Measurements from ENCODE around the gene FLNC. TPM values are rescaled to one million over a fixed set of nuclear protein-coding genes. Genes with fewer than 3 reads are reported as not detected.

FLNC gene
- total RNA-seq, 1 donor from 2014 or later = 6.7 TPM

DNA sequence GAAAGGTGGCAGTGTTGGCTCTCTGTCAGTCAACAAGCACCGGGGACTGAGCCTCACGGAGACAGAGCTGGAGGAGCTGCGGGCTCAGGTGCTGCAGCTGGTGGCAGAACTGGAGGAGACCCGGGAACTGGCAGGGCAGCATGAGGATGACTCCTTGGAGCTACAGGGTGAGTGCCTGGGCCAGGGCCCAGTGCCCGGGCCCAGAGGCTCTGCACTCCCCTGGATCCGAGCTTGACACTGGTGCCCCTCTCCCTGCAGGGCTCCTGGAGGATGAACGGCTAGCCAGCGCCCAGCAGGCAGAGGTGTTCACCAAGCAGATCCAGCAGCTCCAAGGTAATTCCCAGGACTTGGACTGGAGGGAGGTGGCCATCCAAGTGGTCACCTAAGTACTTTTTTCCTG lies 35.8 kb upstream of the FLNC start:
- Mint-ChIP-seq H3K27me3 (ENCODE audit: insufficient read depth, low read depth) (peaks cover 4% of the 10 kb centered on the region), H3K4me3 (no peak overlapping the region), H3K36me3 (peaks cover 27% of the 10 kb centered on the region), H3K4me1 (peaks cover 14% of the 10 kb centered on the region), H3K27ac (no peak overlapping the region), H3K9me3 (no peaks in the 10 kb centered on the region)
- peaks cover 17% of the 10 kb centered on the region for H3K36me3 ChIP-seq
- peaks cover 49% of the 10 kb centered on the region for H3K4me1 ChIP-seq
- peak overlapping the region; percentile 75 for H3K4me2 ChIP-seq
- no peaks in the 10 kb centered on the region for H3K27me3 ChIP-seq
- DNase-seq (ENCODE audit: low spot score) = no peak
- H3K27ac ChIP-seq = peak overlapping the region; percentile 94
- H3K79me2 ChIP-seq (ENCODE audit: low read depth) = peaks cover 21% of the 10 kb centered on the region
- no peaks in the 10 kb centered on the region for H4K20me1 ChIP-seq (ENCODE audit: low read depth)
- no peak overlapping the region for H3K9ac ChIP-seq
- no peaks in the 10 kb centered on the region for H3K9me3 ChIP-seq (ENCODE audit: low read depth)
- H3K4me3 ChIP-seq = peak overlapping the region; percentile 27
- H3F3A ChIP-seq (ENCODE audit: low read depth) = peaks cover 54% of the 10 kb centered on the region
- no peak overlapping the region for H2AFZ ChIP-seq (replicated peaks)
- TF ChIP-seq, protein P1, sequence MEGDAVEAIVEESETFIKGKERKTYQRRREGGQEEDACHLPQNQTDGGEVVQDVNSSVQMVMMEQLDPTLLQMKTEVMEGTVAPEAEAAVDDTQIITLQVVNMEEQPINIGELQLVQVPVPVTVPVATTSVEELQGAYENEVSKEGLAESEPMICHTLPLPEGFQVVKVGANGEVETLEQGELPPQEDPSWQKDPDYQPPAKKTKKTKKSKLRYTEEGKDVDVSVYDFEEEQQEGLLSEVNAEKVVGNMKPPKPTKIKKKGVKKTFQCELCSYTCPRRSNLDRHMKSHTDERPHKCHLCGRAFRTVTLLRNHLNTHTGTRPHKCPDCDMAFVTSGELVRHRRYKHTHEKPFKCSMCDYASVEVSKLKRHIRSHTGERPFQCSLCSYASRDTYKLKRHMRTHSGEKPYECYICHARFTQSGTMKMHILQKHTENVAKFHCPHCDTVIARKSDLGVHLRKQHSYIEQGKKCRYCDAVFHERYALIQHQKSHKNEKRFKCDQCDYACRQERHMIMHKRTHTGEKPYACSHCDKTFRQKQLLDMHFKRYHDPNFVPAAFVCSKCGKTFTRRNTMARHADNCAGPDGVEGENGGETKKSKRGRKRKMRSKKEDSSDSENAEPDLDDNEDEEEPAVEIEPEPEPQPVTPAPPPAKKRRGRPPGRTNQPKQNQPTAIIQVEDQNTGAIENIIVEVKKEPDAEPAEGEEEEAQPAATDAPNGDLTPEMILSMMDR (IDR thresholded peaks at IDR 0.05) = no peak
- TF ChIP-seq EZH2 (IDR thresholded peaks at IDR 0.05) (no peak), EZH2phosphoT487 (IDR thresholded peaks at IDR 0.05) (no peak)

DNA sequence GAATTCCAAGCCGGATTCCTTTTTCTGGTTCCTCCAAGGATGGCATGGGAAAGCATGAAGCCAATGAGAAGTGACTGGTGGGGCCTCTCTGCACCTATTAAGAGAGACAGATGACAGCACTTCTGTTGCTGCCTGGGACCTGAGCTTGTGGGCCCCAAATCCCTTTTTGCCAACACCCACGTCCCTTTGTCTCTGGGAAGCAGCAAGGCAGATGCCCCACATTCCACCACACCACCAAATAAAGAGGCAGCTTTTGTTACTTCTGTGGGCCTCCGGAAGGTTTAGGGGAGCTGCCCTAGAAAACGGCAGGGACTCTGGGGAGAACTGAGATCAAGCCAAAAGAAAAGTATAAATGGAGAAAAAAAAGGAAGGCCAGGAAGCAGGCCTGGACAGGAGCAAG lies 35.1 kb upstream of the FLNC start:
- peak overlapping the region; percentile 27 for H3K4me3 ChIP-seq
- H3K79me2 ChIP-seq (ENCODE audit: low read depth) = peaks cover 21% of the 10 kb centered on the region
- H3K27me3 Mint-ChIP-seq (ENCODE audit: insufficient read depth, low read depth) = peaks cover 4% of the 10 kb centered on the region
- peak overlapping the region; percentile 75 for H3K4me2 ChIP-seq
- no peaks in the 10 kb centered on the region for H3K27me3 ChIP-seq
- TF ChIP-seq EZH2 (IDR thresholded peaks at IDR 0.05) (no peak), EZH2phosphoT487 (IDR thresholded peaks at IDR 0.05) (no peak)
- TF ChIP-seq, protein P1 (IDR thresholded peaks at IDR 0.05) = no peak
- no peaks in the 10 kb centered on the region for H4K20me1 ChIP-seq (ENCODE audit: low read depth)
- peak; percentile 77 for DNase-seq (ENCODE audit: low spot score)
- no peaks in the 10 kb centered on the region for H3K9me3 Mint-ChIP-seq
- H3K36me3 Mint-ChIP-seq = peaks cover 27% of the 10 kb centered on the region
- no peaks in the 10 kb centered on the region for H3K9me3 ChIP-seq (ENCODE audit: low read depth)
- H2AFZ ChIP-seq (replicated peaks) = no peak overlapping the region
- no peak overlapping the region for H3K27ac Mint-ChIP-seq
- H3K4me1 Mint-ChIP-seq = peaks cover 14% of the 10 kb centered on the region
- peak overlapping the region; percentile 18 for H3K9ac ChIP-seq
- H3F3A ChIP-seq (ENCODE audit: low read depth) = peaks cover 50% of the 10 kb centered on the region
- peaks cover 17% of the 10 kb centered on the region for H3K36me3 ChIP-seq
- H3K4me3 Mint-ChIP-seq = no peak overlapping the region
- peaks cover 46% of the 10 kb centered on the region for H3K4me1 ChIP-seq
- peak overlapping the region; percentile 94 for H3K27ac ChIP-seq

DNA sequence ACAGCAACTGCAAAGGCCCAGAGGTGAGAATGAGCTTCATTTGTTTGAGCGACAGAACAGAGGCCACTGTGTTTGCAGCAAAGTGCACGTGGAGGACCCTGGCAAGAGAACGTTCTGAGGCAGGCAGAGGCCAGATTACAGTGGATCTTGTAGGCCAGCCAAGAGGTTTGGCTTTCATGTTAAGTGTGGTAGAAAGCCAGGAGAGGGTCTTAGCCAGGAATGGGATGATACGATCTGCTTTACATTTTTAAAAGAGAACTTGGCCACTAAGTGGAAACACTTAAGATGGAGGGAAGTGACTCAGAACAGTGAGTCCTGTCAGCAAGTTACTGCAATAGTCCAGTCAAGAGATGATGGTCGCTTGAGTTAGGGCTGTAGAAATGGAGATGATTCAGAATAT lies 33.9 kb upstream of the FLNC start:
- no peak overlapping the region for H3K4me3 Mint-ChIP-seq

More for the DNA sequence above, 33.9 kb upstream of the FLNC start:
- no peak overlapping the region for H3K9ac ChIP-seq
- Mint-ChIP-seq H3K27me3 (ENCODE audit: insufficient read depth, low read depth) (peaks cover 2% of the 10 kb centered on the region), H3K9me3 (no peaks in the 10 kb centered on the region), H3K27ac (peak overlapping the region; percentile 27), H3K4me1 (peaks cover 10% of the 10 kb centered on the region), H3K36me3 (peaks cover 33% of the 10 kb centered on the region)
- peaks cover 42% of the 10 kb centered on the region for H3K4me1 ChIP-seq
- peaks cover 40% of the 10 kb centered on the region for H3F3A ChIP-seq (ENCODE audit: low read depth)
- TF ChIP-seq EZH2phosphoT487 (IDR thresholded peaks at IDR 0.05) = no peak
- TF ChIP-seq, protein P1 (IDR thresholded peaks at IDR 0.05) = no peak
- no peak for TF ChIP-seq EZH2 (IDR thresholded peaks at IDR 0.05)
- H3K4me2 ChIP-seq = no peak overlapping the region
- no peak for DNase-seq (ENCODE audit: low spot score)
- peaks cover 21% of the 10 kb centered on the region for H3K79me2 ChIP-seq (ENCODE audit: low read depth)
- H3K9me3 ChIP-seq (ENCODE audit: low read depth) = no peaks in the 10 kb centered on the region
- H3K36me3 ChIP-seq = peaks cover 17% of the 10 kb centered on the region
- H2AFZ ChIP-seq (replicated peaks) = no peak overlapping the region
- H4K20me1 ChIP-seq (ENCODE audit: low read depth) = no peaks in the 10 kb centered on the region
- no peak overlapping the region for H3K4me3 ChIP-seq
- H3K27ac ChIP-seq = peak overlapping the region; percentile 53
- no peaks in the 10 kb centered on the region for H3K27me3 ChIP-seq
